H1 (cell line): ENCODE data around the gene SMNDC1. TPM values are rescaled to one million over a fixed set of nuclear protein-coding genes. Genes with fewer than 3 reads are reported as not detected.

Experiments
- CTCF ChIA-PET: fragments of 300-600 bp; sonication (Branson Sonifier 250); formaldehyde crosslinking; loops from one replicate; lab custom pipeline; 2021; ENCODE audit not compliant: partially characterized antibody; lab: Charles Lee
- POLR2A ChIA-PET: fragments of 300-600 bp; sonication (Branson Sonifier 250); formaldehyde crosslinking; loops from one replicate; lab custom pipeline; 2021; ENCODE audit warnings: inconsistent platforms; ENCODE audit not compliant: partially characterized antibody; lab: Charles Lee
- DNase-seq, 2 experiments: peaks; one replicate each; pipeline versions ENCODE4 v3.0.0 to v3.0.0-alpha.2; 2010 to 2022; ENCODE audit warnings: low spot score in 2 of 2, low read depth in 1 of 2, mixed read lengths in 1 of 2
- FAIRE-seq: peaks from 2 replicates; lab custom pipeline; 2011; peaks lifted over from hg19 to GRCh38; lab: Jason Lieb, UNC
- H2AFZ ChIP-seq: 2 replicates; pipeline ENCODE4 v1.8.1; 2012; ENCODE audit warnings: low read length, inconsistent platforms
- H2AK5ac ChIP-seq: 2 replicates; pipeline ENCODE4 v1.6.1; 2013; ENCODE audit warnings: low read depth, low read length
- H2BK120ac ChIP-seq: replicated peaks from 2 replicates; pipeline ENCODE3; 2013; ENCODE audit warnings: low read depth, low read length, inconsistent platforms
- H2BK12ac ChIP-seq: 2 replicates; pipeline ENCODE4 v1.6.1; 2013; ENCODE audit warnings: low read depth, low read length
- H2BK15ac ChIP-seq: 2 replicates; pipeline ENCODE4 v1.6.1; 2013; ENCODE audit warnings: low read length
- H2BK20ac ChIP-seq: 2 replicates; pipeline ENCODE4 v1.6.1; 2013; ENCODE audit warnings: low read length
- H2BK5ac ChIP-seq: 2 replicates; pipeline ENCODE4 v1.6.1; 2013; ENCODE audit warnings: low read depth, low read length
- H3K14ac ChIP-seq: 2 replicates; pipeline ENCODE4 v1.6.1; 2013; ENCODE audit warnings: inconsistent platforms; ENCODE audit not compliant: insufficient read length
- H3K18ac ChIP-seq: 2 replicates; pipeline ENCODE4 v1.6.1; 2013; ENCODE audit warnings: low read length; ENCODE audit errors: extremely low read depth
- H3K23ac ChIP-seq: 2 replicates; pipeline ENCODE4 v1.6.1; 2013; ENCODE audit warnings: inconsistent platforms; ENCODE audit not compliant: insufficient read length
- H3K23me2 ChIP-seq: 2 replicates; pipeline ENCODE4 v1.6.1; 2013; ENCODE audit warnings: low read depth, low read length
- H3K27ac ChIP-seq: 2 replicates; pipeline ENCODE4 v1.6.1; 2011; ENCODE audit warnings: low read depth, low read length, inconsistent platforms
- H3K27me3 ChIP-seq, 4 experiments: replicated peaks in 1 of 4; 1 replicate in 1 of 4; 2 replicates in 3 of 4; pipeline versions ENCODE4 v1.6.1 to v1.8.1; 2011 to 2013; ENCODE audit warnings: low read length in 3 of 4, mild to moderate bottlenecking in 3 of 4, inconsistent platforms in 2 of 4, mixed read lengths in 2 of 4, moderate library complexity in 1 of 4; ENCODE audit not compliant: control insufficient read depth in 3 of 4, insufficient read depth in 3 of 4; ENCODE audit errors: extremely low read depth in 1 of 4
- H3K36me3 ChIP-seq, 4 experiments: 2 replicates each; pipeline versions ENCODE4 v1.6.1 to v1.8.1; 2011 to 2013; ENCODE audit warnings: mild to moderate bottlenecking in 4 of 4, low read length in 3 of 4, moderate library complexity in 2 of 4, control low read depth in 1 of 4, inconsistent platforms in 1 of 4; ENCODE audit not compliant: insufficient read depth in 4 of 4, control insufficient read depth in 2 of 4
- H3K4ac ChIP-seq: replicated peaks from 2 replicates; pipeline ENCODE3; 2013; ENCODE audit warnings: low read length, low read depth, mixed read lengths, inconsistent platforms; ENCODE audit not compliant: insufficient read length
- H3K4me1 ChIP-seq, 4 experiments: replicated peaks in 1 of 4; 1 replicate in 1 of 4; 2 replicates in 3 of 4; pipeline versions ENCODE4 v1.6.1 to v1.8.1; 2011 to 2013; ENCODE audit warnings: low read length in 3 of 4, inconsistent platforms in 2 of 4, mixed read lengths in 1 of 4; ENCODE audit not compliant: insufficient read depth in 4 of 4, control insufficient read depth in 3 of 4
- H3K4me2 ChIP-seq, 2 experiments: 2 replicates each; pipeline versions ENCODE4 v1.6.1 to v1.8.1; 2011 to 2013; ENCODE audit warnings: low read depth in 2 of 2, low read length in 2 of 2, control low read depth in 1 of 2, inconsistent platforms in 1 of 2, mild to moderate bottlenecking in 1 of 2; ENCODE audit not compliant: insufficient read depth in 1 of 2
- H3K4me3 ChIP-seq, 4 experiments: fragments of 200-600, 300-600 bp in 1 of 4; sonication (generic), shearing (Covaris generic), sonication (Bioruptor Twin) in 1 of 4; 2 replicates each; pipeline versions ENCODE4 v1.5.1 to v1.8.1; 2011 to 2016; ENCODE audit warnings: low read length in 4 of 4, low read depth in 3 of 4, control low read depth in 2 of 4, inconsistent platforms in 2 of 4, mild to moderate bottlenecking in 2 of 4, mixed read lengths in 1 of 4, moderate library complexity in 1 of 4; ENCODE audit not compliant: insufficient read depth in 2 of 4; ENCODE audit errors: extremely low read depth in 1 of 4
- H3K56ac ChIP-seq: replicated peaks from 2 replicates; pipeline ENCODE3; 2013; ENCODE audit warnings: low read depth, mild to moderate bottlenecking, mixed read lengths, low read length, inconsistent platforms; ENCODE audit not compliant: insufficient read length
- H3K79me1 ChIP-seq: 2 replicates; pipeline ENCODE4 v1.6.1; 2013; ENCODE audit warnings: low read depth, low read length, control low read depth
- H3K79me2 ChIP-seq, 2 experiments: 2 replicates each; pipeline versions ENCODE4 v1.6.1 to v1.8.1; 2012 to 2013; ENCODE audit warnings: low read length in 2 of 2, mild to moderate bottlenecking in 2 of 2, inconsistent platforms in 1 of 2; ENCODE audit not compliant: insufficient read depth in 2 of 2, control insufficient read depth in 1 of 2
- H3K9ac ChIP-seq, 4 experiments: replicated peaks in 1 of 4; 1 replicate in 1 of 4; 2 replicates in 3 of 4; pipeline versions ENCODE4 v1.6.1 to v1.8.1; 2011 to 2013; ENCODE audit warnings: low read depth in 3 of 4, low read length in 3 of 4, control low read depth in 2 of 4, mild to moderate bottlenecking in 2 of 4, moderate library complexity in 2 of 4, inconsistent platforms in 1 of 4; ENCODE audit errors: extremely low read depth in 1 of 4
- H3K9me3 ChIP-seq, 2 experiments: 2 replicates each; pipeline versions ENCODE4 v1.6.1 to v1.8.1; 2012 to 2013; ENCODE audit warnings: mild to moderate bottlenecking in 2 of 2, moderate library complexity in 2 of 2, control low read depth in 1 of 2, inconsistent platforms in 1 of 2, low read depth in 1 of 2, low read length in 1 of 2, mixed read lengths in 1 of 2; ENCODE audit not compliant: insufficient read depth in 2 of 2
- H4K20me1 ChIP-seq, 2 experiments: replicated peaks in 1 of 2; 2 replicates each; pipeline versions ENCODE3 to v1.8.1; 2011 to 2013; ENCODE audit warnings: inconsistent platforms in 2 of 2, low read length in 2 of 2, mild to moderate bottlenecking in 1 of 2; ENCODE audit not compliant: insufficient read depth in 2 of 2, control insufficient read depth in 1 of 2
- H4K5ac ChIP-seq: 2 replicates; pipeline ENCODE4 v1.6.1; 2013; ENCODE audit warnings: low read length, low read depth, mixed read lengths, inconsistent platforms; ENCODE audit not compliant: insufficient read length
- H4K8ac ChIP-seq: 2 replicates; pipeline ENCODE4 v1.8.0; 2013; ENCODE audit warnings: mild to moderate bottlenecking, moderate library complexity, low read length, inconsistent platforms; ENCODE audit not compliant: insufficient read depth; ENCODE audit errors: extremely low read depth
- H4K91ac ChIP-seq: replicated peaks from 2 replicates; pipeline ENCODE3; 2013; ENCODE audit warnings: low read length, mixed read lengths, inconsistent platforms; ENCODE audit not compliant: insufficient read length
- ATF2 ChIP-seq: IDR thresholded peaks from 2 replicates; pipeline ENCODE4 v1.6.1; 2012; ENCODE audit warnings: low read length, inconsistent platforms
- BRCA1 ChIP-seq: IDR thresholded peaks from 2 replicates; pipeline ENCODE4 v1.6.1; 2012; ENCODE audit warnings: low read depth, low read length, improper control_type of control experiment
- CBX8 ChIP-seq: fragments of 300-800, 300-1000 bp; sonication (generic); IDR thresholded peaks from 2 replicates; pipeline ENCODE4 v1.7.1; 2016; ENCODE audit warnings: low read depth, low read length, borderline replicate concordance
- CTCF ChIP-seq, 3 experiments: IDR thresholded peaks; 1 replicate in 2 of 3; 2 replicates in 1 of 3; pipeline versions ENCODE4 v1.5.1 to v1.6.1; 2011; ENCODE audit warnings: low read length in 3 of 3, mild to moderate bottlenecking in 3 of 3, inconsistent platforms in 2 of 3, low read depth in 1 of 3, moderate library complexity in 1 of 3; ENCODE audit not compliant: insufficient read depth in 1 of 3; ENCODE audit errors: control extremely low read depth in 1 of 3
- GABPA ChIP-seq: IDR thresholded peaks from 2 replicates; pipeline ENCODE4 v1.6.1; 2011; ENCODE audit warnings: mild to moderate bottlenecking, low read length, moderate library complexity, borderline replicate concordance; ENCODE audit not compliant: insufficient read depth
- JUND ChIP-seq: IDR thresholded peaks from 2 replicates; pipeline ENCODE4 v1.6.1; 2011; ENCODE audit warnings: mild to moderate bottlenecking, improper control_type of control experiment, low read length
- POLR2A ChIP-seq, 2 experiments: IDR thresholded peaks; 1 replicate in 1 of 2; 2 replicates in 1 of 2; pipeline ENCODE4 v1.6.1; 2011; ENCODE audit warnings: low read depth in 2 of 2, low read length in 2 of 2, mild to moderate bottlenecking in 2 of 2; ENCODE audit errors: control extremely low read depth in 1 of 2
- RAD21 ChIP-seq, 2 experiments: IDR thresholded peaks in 1 of 2; conservative IDR thresholded peaks in 1 of 2; 2 replicates each; pipeline ENCODE4 v1.6.1; 2011; ENCODE audit warnings: low read depth in 2 of 2, low read length in 2 of 2, improper control_type of control experiment in 1 of 2, inconsistent platforms in 1 of 2, mild to moderate bottlenecking in 1 of 2, moderate library complexity in 1 of 2
- SIRT6 ChIP-seq: IDR thresholded peaks from one replicate; pipeline ENCODE4 v1.7.1; 2012; ENCODE audit warnings: low read length, inconsistent platforms
- YY1 ChIP-seq: IDR thresholded peaks from 2 replicates; pipeline ENCODE4 v1.6.1; 2011; ENCODE audit warnings: low read depth, mild to moderate bottlenecking, low read length
- ZNF274 ChIP-seq: IDR thresholded peaks from 2 replicates; pipeline ENCODE4 v1.7.0; 2012; ENCODE audit warnings: low read length, borderline replicate concordance; ENCODE audit errors: extremely low read depth
- polyA plus RNA-seq, 7 experiments: library from polyadenylated mRNA; depleted of rRNA in 3 of 7; stranded (reverse) in 5 of 7; unstranded in 2 of 7; fragments of >200 nt in 5 of 7; fragments of 200-250 nt in 2 of 7; gene quantifications; 1 replicate in 5 of 7; 2 replicates in 1 of 7; 4 replicates in 1 of 7; pipeline versions ENCODE4 v1.2.1 to v1.2.3, GENCODE V29; 2011 to 2013; ENCODE audit warnings: missing spikeins in 2 of 7, mixed read lengths in 2 of 7
- total RNA-seq: library from RNA; stranded (reverse); fragmentation: NEBNext Ultra II Directional; extraction: Animal tissue kit (Norgen Biotek cat#: 25700); gene quantifications from 2 replicates; pipeline ENCODE4 v1.2.1, GENCODE V29; 2021

SMNDC1 gene
- total and polyA plus RNA-seq, 2 of the 8 experiments (the other 6 are each of a cell fraction or from before 2014, with no cell fraction given), result 8.1 to 48.6 TPM

- ChIA-PET CTCF (interaction anchor here (0.6 to 2.6 kb wide), 11 partner anchors 9 to 138 kb away, joined by 3 to 12 read pairs (median 4); partner anchors contain the start of gene MXI1), POLR2A (no interaction called here)
- Histone ChIP-seq H4K8ac (no peak overlapping the region), H3K14ac (no peak overlapping the region), H3K27ac (no peak overlapping the region), H2AFZ (no peak overlapping the region), H3K36me3 (no peaks in the 10 kb centered on the region), H3K4ac (no peak overlapping the region), H3K9ac (no peak overlapping the region), H4K91ac (no peak overlapping the region), H3K4me3 (no peak overlapping the region), H3K4me2 (no peak overlapping the region), H2BK15ac (no peak overlapping the region), H3K79me1 (no peaks in the 10 kb centered on the region), H4K20me1 (peaks cover 0 to 1% of the 10 kb centered on the region in 2 experiments), H3K9me3 (no peaks in the 10 kb centered on the region), H2BK120ac (no peak overlapping the region), H3K23ac (no peak overlapping the region), H4K5ac (no peak overlapping the region), H2BK12ac (no peak overlapping the region), H3K56ac (no peak overlapping the region), H3K18ac (no peak overlapping the region), H3K27me3 (no peaks in the 10 kb centered on the region), H2BK20ac (no peak overlapping the region), H2BK5ac (no peak overlapping the region), H2AK5ac (no peak overlapping the region), H3K23me2 (no peaks in the 10 kb centered on the region), H3K79me2 (no peaks in the 10 kb centered on the region), H3K4me1 (no peaks in the 10 kb centered on the region)
- FAIRE-seq (no peak), DNase-seq (no peak)
- no peak for TF ChIP-seq POLR2A (IDR thresholded peaks at IDR 0.05; ENCODE audit: control extremely low read depth in 1 of 2, low read depth in 2 of 2, low read length in 2 of 2)
- TF ChIP-seq SIRT6, result no peak
- no peak for TF ChIP-seq GABPA
- TF ChIP-seq ZNF274, result no peak
- TF ChIP-seq CBX8, result no peak
- no peak for TF ChIP-seq BRCA1
- no peak for TF ChIP-seq ATF2
- TF ChIP-seq RAD21 (IDR thresholded peaks at IDR 0.05 in 1 of 2, conservative IDR thresholded peaks at IDR 0.05 in 1 of 2; ENCODE audit: low read depth in 2 of 2, low read length in 2 of 2), result no peak
- no peak for TF ChIP-seq JUND
- no peak for TF ChIP-seq YY1
- no peak for TF ChIP-seq CTCF (IDR thresholded peaks at IDR 0.05; ENCODE audit: control extremely low read depth in 1 of 3, insufficient read depth in 1 of 3, low read depth in 1 of 3, low read length in 3 of 3)
Measured at GRCh38 chr10:110274072-110274627, 30.6 kb downstream of the SMNDC1 start.
